ENCODE results near the gene KRTAP10-5. TPM values are rescaled to one million over a fixed set of nuclear protein-coding genes. Genes with fewer than 3 reads are reported as not detected.
"Not testable (repeated sequence)": the region's sequence is repeated elsewhere in the genome, so short reads cannot be mapped to it uniquely, and the experiment has no call there.

Gene KRTAP10-5
- total RNA-seq, 1 donor from 2014 or later, result not detected

DNA sequence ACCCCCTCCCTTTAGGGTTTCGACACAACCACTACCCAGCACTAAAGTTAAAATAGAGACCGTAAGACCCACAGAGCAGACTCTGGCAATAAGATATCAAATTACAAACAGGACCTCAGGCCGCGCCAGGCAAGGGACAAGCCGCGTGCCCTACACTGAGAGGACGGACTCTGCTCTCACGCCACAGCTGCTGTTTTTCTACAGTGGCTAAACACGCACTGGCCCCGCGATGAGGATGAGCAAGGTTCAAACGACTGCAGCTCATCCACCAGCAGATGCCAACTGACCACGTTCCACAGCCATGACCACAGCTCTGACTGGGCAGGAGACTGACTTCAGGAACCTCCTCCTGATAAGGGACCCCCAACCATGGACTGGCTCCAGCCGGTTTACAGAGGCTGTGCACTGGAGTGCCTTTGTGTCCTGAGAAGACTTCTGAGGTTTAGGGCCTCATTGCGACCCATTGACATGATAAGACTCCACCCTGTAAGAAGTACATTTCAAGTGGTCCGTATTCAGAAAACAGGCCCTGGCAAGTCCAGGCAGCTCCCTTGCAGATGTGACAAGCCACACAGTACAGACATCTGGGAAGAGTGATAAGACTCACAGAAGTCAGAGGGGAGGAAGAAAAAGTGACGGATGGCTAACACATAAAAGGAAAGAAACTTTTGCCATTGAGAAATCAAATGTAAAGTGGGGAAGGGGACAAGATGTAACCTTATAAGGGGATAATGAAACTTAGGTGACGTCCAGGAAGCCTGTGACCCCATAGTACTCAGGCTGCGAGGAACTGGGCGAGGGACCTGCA is 13.4 kb upstream of the KRTAP10-5 start:
- H3K4me3 ChIP-seq, result no peak overlapping the region
- H3K36me3 ChIP-seq, result no peaks in the 10 kb centered on the region
- peak; percentile 37 for DNase-seq
- H3K27me3 ChIP-seq, result no peaks in the 10 kb centered on the region
- H3K27ac ChIP-seq, result no peak overlapping the region
- no peak for ATAC-seq
- no peaks in the 10 kb centered on the region for H3K9me3 ChIP-seq
- intact Hi-C loops (cut with DNase I), result no loop called here
- TF ChIP-seq, protein P1, sequence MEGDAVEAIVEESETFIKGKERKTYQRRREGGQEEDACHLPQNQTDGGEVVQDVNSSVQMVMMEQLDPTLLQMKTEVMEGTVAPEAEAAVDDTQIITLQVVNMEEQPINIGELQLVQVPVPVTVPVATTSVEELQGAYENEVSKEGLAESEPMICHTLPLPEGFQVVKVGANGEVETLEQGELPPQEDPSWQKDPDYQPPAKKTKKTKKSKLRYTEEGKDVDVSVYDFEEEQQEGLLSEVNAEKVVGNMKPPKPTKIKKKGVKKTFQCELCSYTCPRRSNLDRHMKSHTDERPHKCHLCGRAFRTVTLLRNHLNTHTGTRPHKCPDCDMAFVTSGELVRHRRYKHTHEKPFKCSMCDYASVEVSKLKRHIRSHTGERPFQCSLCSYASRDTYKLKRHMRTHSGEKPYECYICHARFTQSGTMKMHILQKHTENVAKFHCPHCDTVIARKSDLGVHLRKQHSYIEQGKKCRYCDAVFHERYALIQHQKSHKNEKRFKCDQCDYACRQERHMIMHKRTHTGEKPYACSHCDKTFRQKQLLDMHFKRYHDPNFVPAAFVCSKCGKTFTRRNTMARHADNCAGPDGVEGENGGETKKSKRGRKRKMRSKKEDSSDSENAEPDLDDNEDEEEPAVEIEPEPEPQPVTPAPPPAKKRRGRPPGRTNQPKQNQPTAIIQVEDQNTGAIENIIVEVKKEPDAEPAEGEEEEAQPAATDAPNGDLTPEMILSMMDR (IDR thresholded peaks at IDR 0.05), result no peak
- H3K4me1 ChIP-seq, result peaks cover 3% of the 10 kb centered on the region

DNA sequence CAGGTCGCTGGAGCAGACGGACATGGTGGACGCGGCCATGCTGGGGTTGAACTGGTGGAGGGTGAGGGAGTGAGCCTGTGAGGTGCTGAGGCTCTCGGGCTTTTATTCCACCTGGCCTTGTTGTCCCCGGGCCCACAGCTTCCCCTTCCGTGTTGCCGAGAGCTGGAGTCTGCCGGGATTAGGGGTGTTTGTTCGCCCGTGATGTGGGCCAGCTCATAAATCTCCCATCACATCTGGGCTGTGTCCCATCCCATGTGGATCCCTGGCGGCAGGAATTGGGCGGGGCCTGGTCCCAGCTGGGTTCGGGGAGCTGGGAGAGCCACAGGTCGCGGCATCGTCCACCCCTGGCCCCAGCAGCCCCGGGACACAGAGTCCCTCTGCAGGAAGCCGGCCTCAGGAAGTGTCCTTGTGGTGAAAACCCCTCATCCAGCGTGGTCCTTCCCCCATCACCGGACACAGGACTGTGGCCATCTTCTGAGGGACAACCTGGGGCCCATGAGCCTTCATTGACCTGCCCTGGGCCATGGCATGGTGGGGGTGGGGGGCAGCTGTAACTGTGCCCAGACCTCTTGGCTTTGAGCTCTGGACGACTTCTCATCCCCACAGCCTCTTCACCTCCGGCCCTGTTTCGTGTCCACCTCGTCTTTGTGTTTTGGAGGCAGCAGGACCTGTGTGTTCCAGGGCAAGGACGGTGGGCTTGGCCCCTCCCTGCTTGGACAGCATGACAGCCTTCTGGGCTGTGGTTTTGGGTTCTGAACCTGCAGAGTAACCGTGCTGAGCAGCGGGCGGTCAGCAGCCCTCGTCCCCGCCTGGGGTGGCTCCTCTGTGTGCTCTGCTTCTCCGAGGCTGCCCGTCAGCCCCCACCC is 12.3 kb upstream of the KRTAP10-5 start, which contains the start of gene KRTAP10-6:
Gene KRTAP10-6, minus strand, starts transcription at position 60 of the 866 bp plus-strand sequence. Its CDS starts 21 bp downstream, at position 39.
- TF ChIP-seq, protein P1 (IDR thresholded peaks at IDR 0.05), result no peak
- ATAC-seq, result no peak
- intact Hi-C loops (cut with DNase I), result no loop called here
- Histone ChIP-seq H3K27ac (no peak within 1 kb of the TSS), H3K27me3 (no peaks in the 10 kb centered on the region), H3K4me1 (peaks cover 3% of the 10 kb centered on the region), H3K36me3 (no peaks in the 10 kb centered on the region), H3K4me3 (no peak within 1 kb of the TSS), H3K9me3 (no peaks in the 10 kb centered on the region)
- DNase-seq, result peak; percentile 61

DNA sequence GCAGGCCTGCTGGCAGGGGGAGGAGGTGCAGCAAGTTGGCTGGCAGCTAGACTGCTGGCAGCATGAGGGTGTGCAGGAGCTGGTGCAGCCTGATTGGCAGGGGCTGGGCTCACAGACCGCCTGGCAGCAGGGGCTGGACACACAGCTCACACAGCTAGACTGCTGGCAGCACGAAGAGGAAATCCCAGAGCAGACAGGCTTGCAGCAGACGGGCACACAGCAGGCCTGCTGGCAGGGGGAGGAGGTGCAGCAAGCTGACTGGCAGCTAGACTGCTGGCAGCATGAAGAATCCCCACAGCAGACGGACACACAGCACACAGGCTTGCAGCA is 11.4 kb upstream of the KRTAP10-5 start:
- ATAC-seq; H3K4me1 ChIP-seq; H3K27me3 ChIP-seq; H3K9me3 ChIP-seq; H3K27ac ChIP-seq; H3K36me3 ChIP-seq; intact Hi-C loops (cut with DNase I); H3K4me3 ChIP-seq: not testable (repeated sequence)
- DNase-seq, result peak; percentile 48

DNA sequence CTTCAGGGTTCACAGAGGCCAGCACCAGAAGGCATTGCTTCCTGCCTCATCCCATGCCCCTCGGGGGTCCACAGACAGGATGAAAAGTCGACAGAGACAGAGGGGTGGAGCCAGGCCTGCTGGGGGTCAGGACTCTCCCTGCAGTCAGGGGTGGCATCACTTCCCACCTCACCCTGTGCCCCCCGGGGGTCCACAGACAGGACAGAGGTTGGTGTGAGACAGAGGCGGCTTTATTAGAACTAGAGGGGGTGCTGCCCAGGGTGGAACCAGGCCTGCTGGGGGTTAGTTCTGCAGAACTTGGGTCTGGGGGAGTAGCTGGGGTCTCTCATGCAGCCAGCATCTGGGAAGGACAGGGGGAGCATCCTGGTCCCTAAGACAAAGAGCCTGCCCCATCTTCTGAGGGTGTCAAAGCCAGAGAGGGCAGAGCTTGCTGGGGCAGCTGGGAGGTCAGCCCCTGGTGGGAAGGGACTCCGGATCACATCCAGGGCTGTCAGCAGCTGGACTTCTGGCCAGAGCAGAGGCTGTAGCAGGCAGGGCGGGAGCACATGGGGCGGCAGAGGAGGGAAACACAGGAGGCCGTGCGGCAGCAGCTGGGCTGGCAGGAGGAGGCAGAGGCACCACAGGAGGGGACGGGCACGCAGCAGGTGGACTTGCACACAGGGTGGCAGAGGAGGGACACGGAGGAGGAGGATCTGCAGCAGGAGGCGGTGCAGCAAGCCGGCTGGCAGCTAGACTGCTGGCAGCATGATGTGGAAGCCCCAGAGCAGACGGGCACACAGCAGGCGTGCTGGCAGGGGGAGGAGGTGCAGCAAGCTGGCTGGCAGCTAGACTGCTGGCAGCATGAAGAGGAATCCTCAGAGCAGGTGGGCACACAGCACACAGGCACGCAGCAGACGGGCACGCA is 10.7 kb upstream of the KRTAP10-5 start:
- H3K4me1 ChIP-seq; H3K36me3 ChIP-seq; intact Hi-C loops (cut with DNase I); H3K9me3 ChIP-seq; H3K27ac ChIP-seq; H3K27me3 ChIP-seq; ATAC-seq; H3K4me3 ChIP-seq: not testable (repeated sequence)
- peak; percentile 50 for DNase-seq

DNA sequence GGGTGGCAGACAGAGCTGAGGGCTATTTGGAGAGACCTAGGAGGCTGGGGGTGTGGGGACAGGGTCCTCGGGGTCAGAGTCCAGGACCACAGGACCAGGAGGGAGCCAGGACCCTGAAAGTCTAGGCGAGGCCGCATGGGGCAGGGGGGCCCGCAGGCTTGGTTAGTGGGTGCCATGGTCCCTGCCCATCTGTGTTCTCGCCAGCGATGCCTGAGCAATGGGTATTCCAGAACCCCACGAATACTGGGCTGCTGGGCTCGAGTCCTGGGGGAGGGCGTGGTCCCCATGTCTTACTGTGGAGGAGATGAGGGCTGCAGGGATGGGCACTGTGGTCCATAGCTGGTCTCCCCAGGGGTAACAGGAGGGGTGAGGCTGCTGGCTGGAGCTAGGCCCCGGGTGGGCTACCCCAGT is 9.9 kb upstream of the KRTAP10-5 start:
- DNase-seq (peak; percentile 61), ATAC-seq (peak; percentile 23)
- H3K36me3 ChIP-seq, result no peaks in the 10 kb centered on the region
- no peaks in the 10 kb centered on the region for H3K9me3 ChIP-seq
- intact Hi-C loops (cut with DNase I), result no loop called here
- peaks cover 3% of the 10 kb centered on the region for H3K4me1 ChIP-seq
- no peak overlapping the region for H3K27ac ChIP-seq
- TF ChIP-seq, protein P1 (IDR thresholded peaks at IDR 0.05), result no peak
- peaks cover 12% of the 10 kb centered on the region for H3K27me3 ChIP-seq
- no peak overlapping the region for H3K4me3 ChIP-seq

DNA sequence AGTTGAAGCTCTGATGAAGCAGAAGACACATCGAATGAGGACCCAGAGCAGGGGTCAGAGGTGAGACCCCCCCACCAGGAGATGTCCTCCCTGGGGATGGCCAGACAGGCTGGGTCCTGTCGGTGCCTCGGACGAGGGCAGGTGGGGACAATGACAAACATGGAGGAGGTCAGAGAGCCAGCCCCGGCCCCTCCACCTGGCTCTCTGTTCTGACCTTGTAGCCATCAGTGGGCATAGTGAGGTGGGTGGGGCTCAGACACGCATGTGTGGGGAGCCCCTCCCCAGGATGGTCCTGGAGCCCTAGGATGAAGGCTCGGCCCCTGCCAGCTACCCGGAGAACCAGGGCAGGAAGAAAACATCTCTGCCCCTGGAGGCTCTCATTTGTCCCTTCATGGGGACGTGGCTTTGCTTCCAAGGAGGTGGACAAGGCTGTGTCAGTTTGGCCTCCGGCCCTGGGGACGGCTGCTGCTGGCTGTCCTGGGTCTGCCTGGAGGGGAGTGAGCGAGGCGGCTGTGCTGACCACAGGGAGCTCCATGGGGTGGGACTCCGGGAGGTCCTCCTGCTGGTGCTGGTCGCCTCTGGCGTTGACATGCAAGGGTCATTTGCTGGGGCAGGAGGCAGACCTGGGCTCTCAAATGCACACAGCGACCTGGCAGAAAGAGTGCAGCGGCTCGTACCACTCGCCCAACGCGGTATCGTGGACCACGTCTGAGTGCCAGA is 9.3 kb upstream of the KRTAP10-5 start:
- TF ChIP-seq, protein P1 (IDR thresholded peaks at IDR 0.05), result no peak
- Histone ChIP-seq H3K27me3 (peaks cover 17% of the 10 kb centered on the region), H3K4me1 (peaks cover 3% of the 10 kb centered on the region), H3K4me3 (no peak overlapping the region), H3K27ac (no peak overlapping the region), H3K9me3 (no peaks in the 10 kb centered on the region), H3K36me3 (no peaks in the 10 kb centered on the region)
- DNase-seq (peak; percentile 57), ATAC-seq (peak; percentile 17)
- intact Hi-C loops (cut with DNase I), result no loop called here

All from upper lobe of right lung (tissue), 1 donor.